HG02759 (cell line): ENCODE data around the gene XKR8.
"Not testable (repeated sequence)": the region's sequence is repeated elsewhere in the genome, so short reads cannot be mapped to it uniquely, and the experiment has no call there.

Source experiments
- ATAC-seq: cut with Tn5 transposase; IDR thresholded peaks from one replicate; pipeline ENCODE4 v1.9.1; 2021; ENCODE audit warnings: mild to moderate bottlenecking, moderate library complexity; ENCODE audit not compliant: unreplicated experiment

The XKR8 gene

GRCh38 chr1:27981145-27981544, 21.4 kb downstream of the XKR8 start:
- no peak for ATAC-seq

GRCh38 chr1:27990920-27991537, 31.3 kb downstream of the XKR8 start:
- ATAC-seq: no peak

- ATAC-seq: no peak
These were observed 32.5 kb downstream of the XKR8 start for GRCh38 chr1:27992276-27992675.

DNA sequence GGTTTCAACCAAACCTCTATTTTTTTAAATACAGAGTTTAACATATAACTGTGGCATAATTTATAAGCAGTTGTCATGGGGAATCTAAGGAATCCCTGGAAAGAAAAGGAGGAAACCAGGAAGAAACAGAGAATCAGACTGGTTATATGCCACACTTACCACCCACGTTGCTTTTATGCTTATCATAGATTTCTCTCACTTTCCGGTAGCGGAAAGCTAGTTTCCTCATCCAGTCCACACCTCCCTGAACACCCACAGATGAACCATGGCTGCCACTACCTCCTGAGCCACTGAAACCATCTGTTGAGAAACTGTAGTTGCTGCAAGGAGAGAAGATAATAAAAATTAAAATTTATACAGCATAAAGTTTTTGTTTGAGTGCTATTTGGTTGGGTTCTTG, 33.5 kb downstream of the XKR8 start:
- ATAC-seq: no peak

DNA sequence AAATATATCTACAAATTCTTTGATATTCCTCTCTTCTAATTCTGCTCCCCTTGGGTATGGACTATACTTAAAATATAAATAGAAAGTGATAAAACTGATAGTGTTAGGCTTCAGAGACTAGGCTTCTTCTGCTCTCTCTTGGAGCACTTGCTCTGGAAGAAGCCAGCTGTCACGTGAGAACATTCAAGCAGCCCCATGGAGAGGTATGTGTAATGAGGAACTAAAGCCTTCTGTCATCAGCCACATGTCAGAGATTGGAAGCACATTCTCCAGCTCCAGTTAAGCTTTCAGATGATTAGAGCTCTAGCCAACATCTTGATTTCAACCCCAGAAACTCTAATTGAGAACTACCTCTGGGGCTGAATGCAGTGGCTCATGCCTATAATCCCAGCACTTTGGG, 34.3 kb downstream of the XKR8 start:
- ATAC-seq: no peak

- not testable (repeated sequence) for ATAC-seq
These were observed 34.8 kb downstream of the XKR8 start for GRCh38 chr1:27994526-27994925.

GRCh38 chr1:27999055-27999454, 39.3 kb downstream of the XKR8 start:
- ATAC-seq: no peak

- no peak for ATAC-seq
These were observed 42.8 kb downstream of the XKR8 start for GRCh38 chr1:28002600-28002999.

- ATAC-seq: not testable (repeated sequence)
These were observed 43.3 kb downstream of the XKR8 start for GRCh38 chr1:28003117-28003516.

DNA sequence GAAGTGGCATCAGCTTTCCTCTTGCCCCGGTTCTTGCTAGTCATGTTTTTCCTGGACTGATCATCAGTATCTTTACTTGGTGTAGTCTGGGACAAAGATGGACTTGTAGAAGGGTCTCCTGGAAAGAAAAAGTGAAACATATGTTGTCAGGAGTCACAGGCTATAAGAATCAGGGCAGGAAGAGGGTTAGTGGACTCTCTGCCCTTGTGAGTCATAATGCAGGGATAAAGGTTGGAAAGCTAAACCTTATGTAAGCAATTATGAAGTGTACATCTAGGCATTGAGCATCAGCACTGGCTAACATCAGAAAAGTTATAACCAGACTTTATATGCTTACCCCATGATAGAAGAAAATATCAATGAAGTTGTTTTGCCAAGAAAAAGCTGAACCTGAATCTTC, 51.2 kb downstream of the XKR8 start:
- no peak for ATAC-seq
